GM12878 (cell line): ENCODE results near the gene PLSCR3. TPM values are rescaled to one million over a fixed set of nuclear protein-coding genes. Genes with fewer than 3 reads are reported as not detected.

ENCODE experiments used
- ATAC-seq: fragments of 200-7000 bp; cut with Tn5 transposase; 3 replicates; pipeline ENCODE4 v1.9.1; 2020; ENCODE audit warnings: mild to moderate bottlenecking, moderate library complexity
- BruUV-seq: library from RNA; stranded (reverse); fragments of 400-500 nt; replicated peaks from 2 replicates; lab custom pipeline; 2021; lab: Mats Ljungman, UMichigan
- CTCF ChIA-PET: fragments of 300-600 bp; sonication (Branson Sonifier 250); formaldehyde crosslinking; extraction: SDS; loops from one replicate; lab custom pipeline; 2021; ENCODE audit warnings: inconsistent platforms; lab: Yijun Ruan, JAX
- POLR2A ChIA-PET: fragments of 350-600 bp; formaldehyde crosslinking; extraction: SDS; loops from one replicate; lab custom pipeline; 2021; ENCODE audit warnings: inconsistent platforms; lab: Charles Lee
- RAD21 ChIA-PET: fragments of 300-600 bp; sonication (Branson Sonifier 250); formaldehyde crosslinking; loops from one replicate; lab custom pipeline; 2023; ENCODE audit warnings: antibody characterized with exemption; ENCODE audit not compliant: unreplicated experiment; lab: Charles Lee
- SMC1A ChIA-PET: fragments of 300-600 bp; sonication (Branson Sonifier 250); formaldehyde crosslinking; loops from one replicate; lab custom pipeline; 2023; ENCODE audit not compliant: unreplicated experiment, uncharacterized antibody; lab: Charles Lee
- DNase-seq: peaks from one replicate; pipeline ENCODE4 v3.0.0-alpha.2; 2011; ENCODE audit warnings: low read depth, low spot score
- FAIRE-seq: peaks from 3 replicates; lab custom pipeline; 2011; peaks lifted over from hg19 to GRCh38; lab: Jason Lieb, UNC
- H2AFZ ChIP-seq: 2 replicates; pipeline ENCODE4 v1.6.0; 2011; ENCODE audit warnings: low read depth, low read length, control low read depth; ENCODE audit not compliant: control insufficient read depth
- H3K27ac ChIP-seq: 2 replicates; pipeline ENCODE4 v1.5.1; 2011; ENCODE audit warnings: control low read depth; ENCODE audit not compliant: control insufficient read depth, insufficient read depth
- H3K27me3 ChIP-seq, 2 experiments: replicated peaks in 1 of 2; 2 replicates each; pipeline versions ENCODE4 v1.6.0 to v1.6.1; 2011; ENCODE audit warnings: low read length in 1 of 2; ENCODE audit not compliant: control insufficient read depth in 2 of 2, insufficient read depth in 2 of 2
- H3K36me3 ChIP-seq, 2 experiments: 2 replicates each; pipeline ENCODE4 v1.5.1; 2011; ENCODE audit warnings: low read length in 1 of 2; ENCODE audit not compliant: control insufficient read depth in 2 of 2, insufficient read depth in 2 of 2
- H3K4me1 ChIP-seq: 2 replicates; pipeline ENCODE4 v1.6.1; 2011; ENCODE audit warnings: mild to moderate bottlenecking, low read length, moderate library complexity, mixed read lengths; ENCODE audit not compliant: control insufficient read depth, insufficient read depth
- H3K4me2 ChIP-seq: 2 replicates; pipeline ENCODE4 v1.6.0; 2011; ENCODE audit warnings: control low read depth; ENCODE audit not compliant: control insufficient read depth, insufficient read depth
- H3K4me3 ChIP-seq: fragments of 200-600 bp; sonication (generic); 2 replicates; pipeline ENCODE4 v1.5.1; 2016
- H3K79me2 ChIP-seq: 2 replicates; pipeline ENCODE4 v1.6.0; 2011; ENCODE audit warnings: low read length; ENCODE audit not compliant: control insufficient read depth, insufficient read depth
- H3K9ac ChIP-seq: 2 replicates; pipeline ENCODE4 v1.8.0; 2011; ENCODE audit warnings: low read length, control low read depth, mixed read lengths; ENCODE audit not compliant: control insufficient read depth, insufficient read depth
- H3K9me3 ChIP-seq: replicated peaks from 3 replicates; pipeline ENCODE4 v1.5.1; 2011; ENCODE audit warnings: mild to moderate bottlenecking, low read length; ENCODE audit not compliant: control insufficient read depth, insufficient read depth
- H4K20me1 ChIP-seq: 2 replicates; pipeline ENCODE4 v1.6.0; 2011; ENCODE audit not compliant: control insufficient read depth, insufficient read depth
- BCL11A ChIP-seq: IDR thresholded peaks from 2 replicates; pipeline ENCODE4 v1.6.1; 2011; ENCODE audit warnings: low read depth, low read length
- CEBPZ ChIP-seq: fragments of 150-350 bp; IDR thresholded peaks from 2 replicates; pipeline ENCODE4 v1.6.1; 2016; ENCODE audit warnings: low read depth, low read length
- DPF2 ChIP-seq: fragments of 450-650 bp; IDR thresholded peaks from 2 replicates; pipeline ENCODE4 v1.6.1; 2017; ENCODE audit warnings: mild to moderate bottlenecking
- E4F1 ChIP-seq: fragments of 450-650 bp; IDR thresholded peaks from 2 replicates; pipeline ENCODE4 v1.6.1; 2018; ENCODE audit warnings: borderline replicate concordance, mild to moderate bottlenecking; ENCODE audit not compliant: partially characterized antibody
- HDAC6 ChIP-seq: fragments of 200-600 bp; sonication (generic); IDR thresholded peaks from one replicate; pipeline ENCODE4 v1.8.0; 2017; ENCODE audit warnings: antibody characterized with exemption; ENCODE audit not compliant: unreplicated experiment
- IRF5 ChIP-seq: fragments of 450-650 bp; IDR thresholded peaks from 2 replicates; pipeline ENCODE4 v1.6.1; 2017; ENCODE audit warnings: borderline replicate concordance
- MAX ChIP-seq: IDR thresholded peaks from 2 replicates; pipeline ENCODE4 v1.6.1; 2012; ENCODE audit warnings: low read depth, low read length, improper control_type of control experiment
- MYC ChIP-seq: IDR thresholded peaks from 2 replicates; pipeline ENCODE4 v1.6.1; 2011; ENCODE audit warnings: mild to moderate bottlenecking, low read length, moderate library complexity, inconsistent platforms; ENCODE audit not compliant: insufficient read depth, insufficient replicate concordance, insufficient read length, severe bottlenecking
- NKRF ChIP-seq: fragments of 450-650 bp; conservative IDR thresholded peaks from 2 replicates; pipeline ENCODE4 v1.6.1; 2017; ENCODE audit warnings: mild to moderate bottlenecking, moderate library complexity
- NRF1 ChIP-seq: conservative IDR thresholded peaks from 2 replicates; pipeline ENCODE4 v1.6.1; 2011; ENCODE audit warnings: mild to moderate bottlenecking, low read depth, low read length, improper control_type of control experiment
- RAD21 ChIP-seq: IDR thresholded peaks from 2 replicates; pipeline ENCODE4 v1.6.1; 2011; ENCODE audit warnings: mild to moderate bottlenecking, low read depth, low read length, moderate library complexity; ENCODE audit not compliant: insufficient read depth
- YBX1 ChIP-seq: fragments of 450-650 bp; IDR thresholded peaks from 2 replicates; pipeline ENCODE4 v1.6.1; 2016; ENCODE audit warnings: antibody characterized with exemption
- ZNF384 ChIP-seq: IDR thresholded peaks from 2 replicates; pipeline ENCODE4 v1.6.1; 2012; ENCODE audit warnings: low read depth, mild to moderate bottlenecking, low read length, improper control_type of control experiment, borderline replicate concordance
- WGBS: methylation state at CpG from one replicate; pipeline ENCODE4 v1.1.6; 2016; ENCODE audit warnings: low lambda C conversion rate; ENCODE audit not compliant: insufficient replicate concordance, insufficient coverage; ENCODE audit errors: missing lambda C conversion rate; 5-methylcytosine and 5-hydroxymethylcytosine counted together
- in situ Hi-C: fragments of 300-500 bp; cut with MboI; formaldehyde crosslinking; loops from 9 replicates; pipeline ENCODE4 v1.14.3; 2018; ENCODE audit warnings: mixed read lengths
- intact Hi-C: fragments of 100-400 bp; cut with micrococcal nuclease; formaldehyde crosslinking; loops from one replicate; pipeline ENCODE4 v1.14.2; 2022; ENCODE audit not compliant: unreplicated experiment
- polyA plus RNA-seq, 11 experiments: library from polyadenylated mRNA; depleted of rRNA in 4 of 11; unstranded in 6 of 11; stranded (reverse) in 5 of 11; fragments of >200 nt; fragmentation: Nextera tagmentation in 4 of 11; fragmentation: Illumina TruSeq in 1 of 11; extraction: Ambion mirVana in 4 of 11; extraction: Trizol in 1 of 11; gene quantifications; 1 replicate in 1 of 11; 2 replicates in 10 of 11; pipeline versions ENCODE4 v1.2.1 to v1.2.3, GENCODE V29; 2011 to 2016; ENCODE audit warnings: inconsistent platforms in 2 of 11, missing spikeins in 2 of 11, low read depth in 1 of 11
- total RNA-seq, 4 experiments: library from RNA; depleted of rRNA in 3 of 4; stranded (reverse); fragments of >200 nt in 3 of 4; fragmentation: Illumina TruSeq in 1 of 4; extraction: Trizol in 1 of 4; gene quantifications; 2 replicates each; pipeline versions ENCODE4 v1.2.1 to v1.2.3, GENCODE V29; 2013 to 2021

The PLSCR3 gene
- total and polyA plus RNA-seq, 10 of the 15 experiments (the other 5 are each of a cell fraction or from before 2014, with no cell fraction given) = 9.9 to 51.4 (median 43.4) TPM

GRCh38 chr17:7355573-7355972 lies 38.8 kb downstream of the PLSCR3 start:
- Histone ChIP-seq H2AFZ (no peak overlapping the region), H3K79me2 (peaks cover 7% of the 10 kb centered on the region), H3K4me3 (no peak overlapping the region), H3K4me2 (no peak overlapping the region), H3K27ac (no peak overlapping the region), H3K9ac (no peak overlapping the region), H3K36me3 (no peaks in the 10 kb centered on the region), H3K4me1 (peaks cover 23% of the 10 kb centered on the region), H4K20me1 (no peaks in the 10 kb centered on the region), H3K9me3 (no peaks in the 10 kb centered on the region), H3K27me3 (no peaks in the 10 kb centered on the region)
- ChIA-PET RAD21 (interaction anchor here (0.6 to 3.6 kb wide), 15 partner anchors 18 to 362 kb away, joined by 3 to 31 read pairs (median 4); partner anchors contain the start of genes ACAP1, DNAH2, MPDU1 and TMEM102), CTCF (interaction anchor here (0.6 to 4.0 kb wide), 54 partner anchors 11 to 651 kb away, joined by 3 to 58 read pairs (median 4); partner anchors contain the start of genes ACAP1, CD68, KDM6B and MPDU1), SMC1A (interaction anchor here (0.6 to 2.4 kb wide), 14 partner anchors 19 to 332 kb away, joined by 3 to 10 read pairs (median 4); partner anchors contain the start of genes ACAP1, SLC2A4, TMEM256 and TP53), POLR2A (interaction anchor here (0.6 to 1.5 kb wide), 5 partner anchors 81 to 503 kb away, joined by 3 to 9 read pairs (median 3); partner anchors contain the start of genes TMEM102, TP53 and WRAP53)
- no peak for DNase-seq
- FAIRE-seq = no peak
- intact Hi-C loops (no loop called here), in situ Hi-C loops (no loop called here)
- BruUV-seq = no TSS peak
- ATAC-seq = no peak
- WGBS = 77% methylated on average over 6 of the region's 8 CpGs
- TF ChIP-seq E4F1 (no peak), MYC (no peak), NKRF (no peak), YBX1 (no peak), CEBPZ (no peak), ZNF384 (no peak), RAD21 (no peak), IRF5 (no peak), NRF1 (no peak), HDAC6 (no peak), BCL11A (no peak), DPF2 (no peak), MAX (no peak)
